Measurements from ENCODE around the gene TCP10L. TPM values are rescaled to one million over a fixed set of nuclear protein-coding genes. Genes with fewer than 3 reads are reported as not detected.
"Not testable (repeated sequence)": the region's sequence is repeated elsewhere in the genome, so short reads cannot be mapped to it uniquely, and the experiment has no call there.

Gene TCP10L
- total RNA-seq, 2 experiments from 2014 or later, result 0.23 to 1.1 TPM

DNA sequence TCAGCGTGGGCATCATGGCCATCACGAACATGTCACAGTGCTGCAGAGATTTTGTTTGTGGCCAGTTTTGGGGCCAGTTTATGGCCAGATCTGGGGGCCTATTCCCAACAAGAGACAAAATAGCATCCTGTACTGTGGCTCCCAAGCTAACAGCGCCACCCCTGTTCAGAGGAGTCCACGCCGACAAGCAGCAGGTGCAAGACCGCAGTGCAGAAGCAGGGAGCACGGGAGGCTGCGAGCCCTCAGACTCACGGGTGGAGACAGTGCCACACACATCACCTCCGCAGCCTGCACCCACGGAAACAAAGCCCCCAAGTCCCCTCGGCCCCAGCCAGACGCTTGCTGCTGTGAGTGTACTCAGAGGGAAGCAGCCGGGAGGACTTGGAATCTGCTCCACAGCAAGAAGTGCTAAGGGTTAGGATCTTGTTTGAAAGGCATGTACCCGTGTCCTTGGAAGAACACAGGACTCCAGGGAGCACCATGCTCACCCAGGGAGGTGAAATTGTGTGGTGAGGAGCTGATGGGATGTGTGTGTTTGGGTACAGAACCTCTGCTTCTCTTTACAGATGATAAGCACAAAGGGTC lies 7.1 kb downstream of the TCP10L start:
- peaks cover 2% of the 10 kb centered on the region for H3K27me3 Mint-ChIP-seq
- ATAC-seq (ENCODE audit: low read depth), result peak; percentile 89
- no peak overlapping the region for H3K4me3 Mint-ChIP-seq
- H3K36me3 Mint-ChIP-seq, result no peaks in the 10 kb centered on the region
- POLR2A ChIA-PET, result no interaction called here
- DNase-seq, result peak; percentile 46
- no peak overlapping the region for H3K27ac Mint-ChIP-seq
- H3K9me3 Mint-ChIP-seq, result no peaks in the 10 kb centered on the region
- no peaks in the 10 kb centered on the region for H3K4me1 Mint-ChIP-seq

DNA sequence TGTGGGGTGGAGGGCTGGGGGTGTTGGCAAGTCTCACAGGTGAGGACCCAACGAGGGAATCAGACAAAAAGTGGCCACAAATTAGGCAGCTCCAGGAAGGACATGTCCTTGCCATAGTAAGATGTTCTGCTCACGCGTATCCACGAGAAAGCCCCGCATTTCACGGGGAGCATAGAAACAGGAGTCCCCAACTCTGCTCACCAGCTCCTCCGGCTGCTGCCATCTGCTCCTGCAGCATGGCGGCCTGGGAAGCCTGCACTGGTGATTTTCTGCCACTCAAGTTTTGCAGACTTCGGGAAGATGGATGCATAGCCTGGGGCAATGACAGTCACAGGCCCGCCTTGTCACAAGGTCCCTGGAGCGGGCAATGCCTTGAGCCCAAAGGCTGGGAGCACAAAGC lies 9.3 kb downstream of the TCP10L start:
- no peaks in the 10 kb centered on the region for H3K9me3 Mint-ChIP-seq
- peaks cover under 1% of the 10 kb centered on the region for H3K4me1 Mint-ChIP-seq
- no peak overlapping the region for H3K4me3 Mint-ChIP-seq
- peaks cover 2% of the 10 kb centered on the region for H3K27me3 Mint-ChIP-seq
- POLR2A ChIA-PET, result no interaction called here
- ATAC-seq (ENCODE audit: low read depth) (no peak), DNase-seq (no peak)
- H3K36me3 Mint-ChIP-seq, result no peaks in the 10 kb centered on the region
- no peak overlapping the region for H3K27ac Mint-ChIP-seq

DNA sequence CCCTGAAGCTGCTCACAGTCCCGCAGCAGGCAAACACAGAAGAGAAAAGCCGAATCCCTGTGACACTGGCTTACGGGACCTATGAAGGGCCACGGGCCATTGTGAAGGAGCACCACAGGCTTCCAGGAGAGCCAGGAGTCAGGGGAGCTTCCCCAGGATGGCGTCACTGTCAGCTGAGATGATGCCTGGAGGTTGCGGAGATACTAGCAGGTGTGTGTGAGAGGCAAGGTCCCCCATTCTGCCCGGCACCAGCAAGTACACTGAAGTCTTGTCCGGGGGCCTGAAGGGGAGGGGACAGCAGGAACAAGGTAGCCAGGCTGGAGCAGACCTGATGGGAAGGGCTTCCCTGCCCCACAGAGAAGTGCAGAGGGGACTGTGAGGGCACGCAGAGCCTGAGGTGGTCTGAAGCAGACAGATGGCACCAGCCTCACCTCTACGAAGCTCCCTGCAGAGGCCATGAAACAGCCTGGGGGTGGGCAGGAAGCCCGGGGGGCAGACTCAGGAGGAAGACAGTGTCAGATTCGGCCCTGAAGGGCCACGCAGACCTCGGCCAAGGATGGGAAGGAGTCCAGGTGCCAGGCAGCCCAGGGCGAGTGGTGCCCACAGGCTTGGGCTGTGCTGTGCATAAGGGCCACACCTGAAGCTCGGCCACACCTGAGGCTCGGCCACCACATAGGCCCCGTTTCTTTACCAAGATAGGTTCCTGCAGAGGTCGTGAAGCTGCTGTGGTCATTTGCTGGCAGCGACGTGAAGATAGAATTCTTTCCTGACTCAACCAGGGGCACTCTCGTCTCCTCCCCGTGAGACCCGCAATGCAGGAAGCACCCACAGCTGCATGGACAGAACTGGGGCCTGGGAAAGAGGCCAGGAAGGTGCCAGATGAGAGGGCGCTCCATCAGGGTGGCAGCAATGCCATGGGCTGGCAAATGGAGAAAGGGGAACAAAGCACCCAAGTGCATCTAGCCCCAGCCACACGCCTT lies 10.1 kb downstream of the TCP10L start:
- POLR2A ChIA-PET, result no interaction called here

DNA sequence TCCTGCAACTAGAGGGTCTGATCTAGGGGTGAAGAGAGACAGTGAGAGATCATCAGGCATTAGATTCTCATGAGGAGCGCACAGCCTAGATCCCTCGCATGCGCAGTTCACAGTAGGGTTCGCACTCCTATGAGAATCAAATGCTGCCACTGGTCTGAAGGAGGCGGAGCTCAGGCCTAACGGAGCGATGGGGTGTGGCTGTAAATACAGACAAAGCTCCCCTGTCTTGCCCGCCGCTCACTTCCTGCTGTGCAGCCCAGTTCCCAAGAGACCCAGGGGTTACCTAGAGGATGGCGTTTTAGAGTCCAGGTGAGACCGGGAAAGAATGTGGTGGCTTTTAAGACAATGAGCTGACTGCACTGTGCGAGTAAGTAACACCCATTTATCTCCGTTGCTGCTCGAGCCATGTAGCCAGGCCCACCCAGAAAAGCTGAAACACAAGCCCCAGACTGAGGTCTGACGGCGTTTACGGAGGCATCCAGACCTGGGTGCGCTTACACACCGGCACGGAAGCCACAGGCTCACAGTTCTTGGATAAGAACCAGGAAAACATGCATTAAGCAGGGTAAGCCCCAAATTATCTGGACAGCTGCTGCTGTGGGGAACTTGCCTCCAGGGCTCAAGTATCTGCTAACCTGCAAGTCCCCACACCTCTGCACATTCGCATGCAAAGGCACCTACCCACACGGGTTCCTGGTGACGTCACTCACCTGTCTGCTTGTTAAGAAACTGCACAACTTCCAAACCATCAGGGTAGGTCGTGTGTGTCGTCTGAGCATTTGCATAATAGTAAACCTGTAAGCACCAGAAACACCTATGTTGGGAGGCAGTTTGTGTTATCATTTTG lies 12.5 kb downstream of the TCP10L start:
- peaks cover 2% of the 10 kb centered on the region for H3K27me3 Mint-ChIP-seq
- no peak for ATAC-seq (ENCODE audit: low read depth)
- H3K4me3 Mint-ChIP-seq, result no peak overlapping the region
- no peak overlapping the region for H3K27ac Mint-ChIP-seq
- peaks cover 18% of the 10 kb centered on the region for H3K4me1 Mint-ChIP-seq
- no peaks in the 10 kb centered on the region for H3K36me3 Mint-ChIP-seq
- no peak for DNase-seq
- H3K9me3 Mint-ChIP-seq, result no peaks in the 10 kb centered on the region
- POLR2A ChIA-PET, result interaction anchor here (0.7 kb wide), 1 partner anchor 177 kb away, joined by 3 read pairs; no protein-coding TSS in a partner anchor

More for the DNA sequence above, 10.1 kb downstream of the TCP10L start:
- ATAC-seq (ENCODE audit: low read depth) (no peak), DNase-seq (no peak)
- Mint-ChIP-seq H3K36me3 (no peaks in the 10 kb centered on the region), H3K27ac (no peak overlapping the region), H3K9me3 (no peaks in the 10 kb centered on the region), H3K4me1 (peaks cover 9% of the 10 kb centered on the region), H3K27me3 (peaks cover 2% of the 10 kb centered on the region), H3K4me3 (no peak overlapping the region)

DNA sequence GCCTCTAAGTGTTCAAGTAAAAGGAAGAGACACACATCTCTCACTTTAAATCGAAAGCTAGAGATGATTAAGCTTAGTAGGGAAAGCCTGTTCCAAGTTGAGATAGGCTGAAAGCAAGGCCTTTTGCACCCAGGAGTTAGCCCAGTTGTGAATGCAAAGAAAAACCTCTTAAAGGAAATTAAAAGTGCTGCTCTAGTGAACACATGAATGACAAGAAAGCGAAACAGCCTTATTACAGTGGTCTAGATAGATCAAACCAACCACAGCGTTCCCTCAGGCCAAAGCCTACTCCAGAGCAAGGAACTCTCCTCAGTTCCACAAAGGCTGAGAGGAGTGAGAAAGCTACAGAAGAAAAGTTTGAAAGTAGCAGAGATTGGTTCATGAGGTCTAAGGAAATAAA lies 14.9 kb downstream of the TCP10L start:
- Mint-ChIP-seq H3K9me3 (peaks cover 2% of the 10 kb centered on the region), H3K4me3 (peak overlapping the region; percentile 89), H3K27me3 (no peaks in the 10 kb centered on the region), H3K4me1 (peaks cover 18% of the 10 kb centered on the region), H3K27ac (peak overlapping the region; percentile 86), H3K36me3 (no peaks in the 10 kb centered on the region)
- no peak for ATAC-seq (ENCODE audit: low read depth)
- POLR2A ChIA-PET, result interaction anchor here (0.8 kb wide), 1 partner anchor 167 kb away, joined by 3 read pairs; no protein-coding TSS in a partner anchor
- DNase-seq, result no peak

DNA sequence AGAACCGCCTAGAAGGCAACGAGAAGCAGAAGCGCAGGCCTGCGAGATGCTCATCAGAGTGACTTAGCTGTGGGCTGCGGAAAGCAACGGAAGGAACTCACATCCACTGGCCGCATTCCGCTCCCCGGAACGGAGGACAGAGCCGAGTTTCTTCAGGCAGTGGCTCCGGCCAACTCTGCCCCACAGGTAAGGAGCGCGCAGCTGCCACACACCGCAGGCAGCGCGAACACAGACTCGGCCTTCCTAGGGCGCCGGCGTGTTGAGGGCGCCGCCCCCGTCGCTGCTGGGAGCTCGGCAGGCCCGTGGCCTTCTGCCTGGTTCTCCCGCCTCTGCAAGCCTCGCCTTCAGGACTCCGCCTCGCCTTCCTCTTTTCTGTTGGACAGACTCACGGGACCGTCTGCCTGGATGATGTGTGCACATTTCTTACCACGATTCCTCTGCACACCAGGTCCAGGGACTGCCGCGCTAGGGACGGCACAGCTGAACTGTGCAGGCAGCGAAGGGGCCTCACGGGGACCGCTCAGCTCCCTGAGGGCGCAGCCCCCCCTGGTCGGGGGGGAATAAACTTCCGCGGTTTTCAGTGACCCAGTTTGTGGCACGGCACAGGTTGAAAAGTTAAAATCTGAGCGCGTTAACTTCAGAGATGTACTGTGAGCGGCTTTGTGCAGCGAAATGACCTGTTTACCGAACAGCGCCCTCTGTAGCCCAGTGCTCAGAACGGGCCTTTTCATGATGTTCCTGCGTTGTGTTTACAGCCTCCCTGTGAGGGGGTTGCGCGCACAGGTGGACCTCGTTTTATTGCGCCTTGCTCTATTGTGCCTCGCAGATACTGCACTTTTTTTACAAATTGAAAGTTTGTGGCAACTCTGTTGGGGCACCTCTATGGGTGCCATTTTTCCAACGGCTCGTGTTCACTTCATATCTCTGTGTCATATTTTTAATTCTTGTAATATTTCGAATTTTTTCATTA lies 15.8 kb downstream of the TCP10L start:
- H3K27me3 Mint-ChIP-seq, result no peaks in the 10 kb centered on the region
- H3K9me3 Mint-ChIP-seq, result peaks cover 10% of the 10 kb centered on the region
- H3K36me3 Mint-ChIP-seq, result peaks cover 6% of the 10 kb centered on the region
- ATAC-seq (ENCODE audit: low read depth), result peak; percentile 89
- H3K4me1 Mint-ChIP-seq, result peaks cover 18% of the 10 kb centered on the region
- POLR2A ChIA-PET, result interaction anchor here (0.6 to 1.2 kb wide), 5 partner anchors 27 to 176 kb away, joined by 3 to 5 read pairs (median 4); partner anchors contain the start of gene CFAP298
- peak overlapping the region; percentile 89 for H3K4me3 Mint-ChIP-seq
- H3K27ac Mint-ChIP-seq, result peak overlapping the region; percentile 86
- DNase-seq, result peak; percentile 82

DNA sequence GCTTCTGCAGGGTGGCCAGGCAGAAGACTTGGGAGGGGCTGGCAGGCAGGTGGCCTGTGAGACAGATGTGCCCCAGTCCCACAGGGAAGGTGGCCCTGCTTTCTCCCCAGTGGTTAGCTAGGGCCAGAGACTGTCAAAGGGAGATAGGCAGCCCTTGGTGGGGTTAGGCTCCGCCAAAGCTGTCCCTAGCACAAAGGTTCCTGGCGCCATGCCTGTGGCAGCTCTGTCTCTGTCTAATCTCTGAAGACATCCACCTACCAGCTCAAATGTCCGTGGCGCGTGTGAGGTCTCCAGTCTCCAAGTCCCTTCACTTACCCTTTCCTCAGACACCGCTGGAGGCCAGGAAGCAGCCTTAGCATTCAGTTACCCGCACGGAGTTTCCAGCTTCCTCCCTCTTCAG lies 17.7 kb downstream of the TCP10L start:
- POLR2A ChIA-PET, result no interaction called here
- no peak for DNase-seq
- no peak for ATAC-seq (ENCODE audit: low read depth)
- Mint-ChIP-seq H3K9me3 (peaks cover 10% of the 10 kb centered on the region), H3K27me3 (no peaks in the 10 kb centered on the region), H3K4me3 (no peak overlapping the region), H3K36me3 (peaks cover 6% of the 10 kb centered on the region), H3K27ac (no peak overlapping the region), H3K4me1 (peaks cover 18% of the 10 kb centered on the region)

DNA sequence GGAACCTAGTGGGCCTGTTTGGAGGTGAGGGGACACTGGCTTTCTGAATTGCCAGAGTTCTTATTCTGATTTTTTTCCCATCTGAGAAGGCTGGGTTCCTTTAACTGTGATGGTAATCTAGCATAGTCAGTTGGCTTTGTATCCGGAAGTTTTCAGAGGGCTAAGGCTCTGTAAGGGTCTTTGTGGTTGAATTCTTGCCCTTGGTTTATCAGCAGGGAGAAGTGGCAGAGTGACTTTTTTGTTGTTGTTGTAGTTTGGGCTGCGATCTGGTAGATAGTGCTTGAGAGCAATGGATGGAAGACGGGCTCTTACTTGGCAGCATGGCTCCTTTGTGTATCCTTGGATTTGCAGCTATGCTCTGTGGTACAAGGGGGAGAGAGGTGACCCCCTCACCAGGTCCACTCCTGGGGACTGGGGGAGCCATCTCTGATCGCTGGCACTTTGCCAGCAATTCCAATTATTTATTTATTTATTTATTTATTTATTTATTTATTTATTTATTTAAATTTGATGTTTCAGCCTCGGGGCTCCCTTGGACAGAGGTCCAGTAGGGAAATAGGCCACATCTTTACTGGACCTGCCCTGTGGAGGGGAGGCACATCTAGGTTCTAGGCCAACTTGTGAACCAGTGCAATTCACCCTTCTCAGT lies 18.5 kb downstream of the TCP10L start:
- POLR2A ChIA-PET, result no interaction called here
- no peak for ATAC-seq (ENCODE audit: low read depth)
- no peaks in the 10 kb centered on the region for H3K27me3 Mint-ChIP-seq
- H3K9me3 Mint-ChIP-seq, result peaks cover 10% of the 10 kb centered on the region
- H3K27ac Mint-ChIP-seq, result no peak overlapping the region
- peaks cover 6% of the 10 kb centered on the region for H3K36me3 Mint-ChIP-seq
- H3K4me1 Mint-ChIP-seq, result peaks cover 18% of the 10 kb centered on the region
- no peak overlapping the region for H3K4me3 Mint-ChIP-seq
- no peak for DNase-seq

DNA sequence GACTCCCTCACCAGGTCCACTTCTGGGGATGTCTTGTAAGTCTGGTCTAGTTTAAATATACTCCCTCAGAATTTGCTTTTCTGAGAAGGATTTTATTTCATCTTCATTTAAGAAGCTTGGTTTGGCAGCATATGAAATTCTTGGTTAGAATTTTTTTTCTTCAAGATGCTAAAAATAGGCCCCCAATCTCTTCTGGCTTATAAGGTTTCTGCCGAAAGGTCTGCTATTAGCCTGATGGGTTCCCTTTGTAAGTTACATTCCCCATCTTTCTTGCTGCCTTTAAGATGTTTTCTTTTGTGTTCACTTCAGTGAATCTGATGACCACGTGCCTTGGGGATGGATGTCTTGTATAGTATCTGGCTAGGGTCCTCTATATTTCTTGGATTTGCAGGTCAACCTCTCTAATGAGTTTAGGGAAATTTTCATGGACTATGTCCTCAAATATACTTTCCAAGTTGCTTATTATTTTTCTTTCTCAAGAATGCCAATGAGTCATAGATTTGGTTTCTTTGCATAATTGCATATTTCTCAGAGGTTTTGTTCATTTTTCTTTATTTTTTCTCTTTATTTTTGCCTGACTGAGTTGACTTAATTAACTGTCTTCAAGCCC lies 19.4 kb downstream of the TCP10L start:
- POLR2A ChIA-PET, result no interaction called here
- peaks cover 16% of the 10 kb centered on the region for H3K4me1 Mint-ChIP-seq
- H3K27ac Mint-ChIP-seq, result no peak overlapping the region
- ATAC-seq (ENCODE audit: low read depth) (no peak), DNase-seq (no peak)
- no peak overlapping the region for H3K4me3 Mint-ChIP-seq
- peaks cover 10% of the 10 kb centered on the region for H3K9me3 Mint-ChIP-seq
- no peaks in the 10 kb centered on the region for H3K27me3 Mint-ChIP-seq
- H3K36me3 Mint-ChIP-seq, result peaks cover 6% of the 10 kb centered on the region

DNA sequence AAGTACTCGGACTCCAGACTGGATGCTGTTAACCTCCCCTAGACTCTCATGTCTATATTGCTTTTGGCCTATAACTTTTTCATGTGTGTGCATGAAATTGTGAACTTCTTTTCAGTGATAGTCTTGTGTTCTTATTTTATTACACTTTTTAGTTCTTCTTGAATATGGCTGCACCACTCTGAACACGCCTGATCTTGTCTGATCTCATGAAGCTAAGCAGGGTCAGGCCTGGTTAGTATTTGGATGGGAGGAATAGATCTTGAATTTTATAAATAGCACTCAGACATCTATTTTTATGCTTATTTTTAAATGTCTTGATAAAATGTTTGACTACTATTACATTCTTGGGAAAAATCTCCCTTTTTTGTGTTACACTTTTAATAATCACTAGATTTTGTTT lies 22.4 kb downstream of the TCP10L start:
- POLR2A ChIA-PET, result no interaction called here

DNA sequence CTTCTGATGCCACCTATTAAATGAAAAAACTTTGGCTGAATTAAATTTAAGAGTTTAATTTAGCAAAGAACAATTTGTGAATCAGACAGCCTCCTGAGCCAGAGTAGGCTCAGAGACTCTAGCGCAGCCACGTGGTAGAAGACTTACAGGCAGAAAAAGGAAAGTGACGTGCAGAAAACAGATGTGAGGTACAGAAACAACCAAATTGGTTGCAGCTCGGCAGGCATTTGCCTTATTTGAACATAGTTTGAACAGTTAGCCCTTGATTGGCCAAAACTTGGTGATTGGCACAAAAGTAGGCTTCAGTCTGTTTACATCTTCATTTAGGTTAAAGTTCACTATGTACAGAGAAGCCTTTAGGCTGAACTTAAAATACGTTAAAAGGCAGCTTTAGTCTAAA lies 22.9 kb downstream of the TCP10L start:
- peaks cover 6% of the 10 kb centered on the region for H3K36me3 Mint-ChIP-seq
- no peak overlapping the region for H3K4me3 Mint-ChIP-seq
- H3K4me1 Mint-ChIP-seq, result no peaks in the 10 kb centered on the region
- no peak for DNase-seq
- POLR2A ChIA-PET, result no interaction called here
- ATAC-seq (ENCODE audit: low read depth), result peak; percentile 70
- peaks cover 10% of the 10 kb centered on the region for H3K9me3 Mint-ChIP-seq
- H3K27me3 Mint-ChIP-seq, result no peaks in the 10 kb centered on the region
- no peak overlapping the region for H3K27ac Mint-ChIP-seq

More for the DNA sequence above, 22.4 kb downstream of the TCP10L start:
- H3K4me3 Mint-ChIP-seq, result no peak overlapping the region
- DNase-seq (no peak), ATAC-seq (ENCODE audit: low read depth) (no peak)
- H3K4me1 Mint-ChIP-seq, result no peaks in the 10 kb centered on the region
- H3K9me3 Mint-ChIP-seq, result peaks cover 10% of the 10 kb centered on the region
- H3K27ac Mint-ChIP-seq, result no peak overlapping the region
- H3K36me3 Mint-ChIP-seq, result peaks cover 6% of the 10 kb centered on the region
- no peaks in the 10 kb centered on the region for H3K27me3 Mint-ChIP-seq

DNA sequence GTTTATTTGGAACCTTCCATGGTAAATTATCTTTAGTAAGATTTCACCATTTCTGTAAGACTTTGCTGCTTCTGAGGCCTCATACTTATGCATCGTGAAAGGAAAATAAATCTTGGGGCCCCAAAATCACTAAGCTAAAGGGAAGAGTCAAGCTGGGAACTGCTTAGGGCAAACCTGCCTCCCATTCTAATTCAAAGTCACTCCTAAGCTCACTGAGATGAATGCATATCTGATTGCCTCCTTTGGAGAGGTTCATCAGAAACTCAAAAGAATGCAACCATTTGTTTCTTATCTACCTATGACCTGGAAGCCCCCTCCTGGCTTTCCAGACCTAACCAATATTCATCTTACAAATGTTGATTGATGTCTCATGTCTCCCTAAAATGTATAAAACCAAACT lies 23.8 kb downstream of the TCP10L start:
- H3K27me3 Mint-ChIP-seq; H3K36me3 Mint-ChIP-seq; H3K9me3 Mint-ChIP-seq; ATAC-seq (ENCODE audit: low read depth); H3K4me1 Mint-ChIP-seq; DNase-seq; H3K4me3 Mint-ChIP-seq; POLR2A ChIA-PET; H3K27ac Mint-ChIP-seq: not testable (repeated sequence)

All from activated naive CD8-positive, alpha-beta T cell treated with anti-CD3 and anti-CD28 coated beads, Interleukin-2, amount 10 ng/mL, durations not matched to agents 7 days and 5 days (primary cell).